Left ventricle myocardium superior (tissue), 1 donor: ENCODE measurements around the gene MELTF. TPM values are rescaled to one million over a fixed set of nuclear protein-coding genes. Genes with fewer than 3 reads are reported as not detected.

Experiments used
- ATAC-seq: fragments of 200-7000 bp; cut with Tn5 transposase; one replicate; pipeline ENCODE4 v1.9.1; 2020; ENCODE audit warnings: mild to moderate bottlenecking, moderate library complexity
- DNase-seq: peaks from one replicate; pipeline ENCODE4 v3.0.0-alpha.2; 2020
- intact Hi-C: fragments of 100-400 bp; cut with micrococcal nuclease; formaldehyde crosslinking; loops from one replicate; pipeline ENCODE4 v1.11.0; 2022
- total RNA-seq: library from RNA; stranded (reverse); fragmentation: NEBNext Ultra II Directional; extraction: Animal tissue kit (Norgen Biotek cat#: 25700); gene quantifications from one replicate; pipeline ENCODE4 v1.2.1, GENCODE V29; 2021
- donor health status: DM: no; HTN: yes; CAD: no; lungs with severe emphysema.

Gene MELTF
- total RNA-seq, 1 donor from 2014 or later = 3.6 TPM

- DNase-seq (no peak), ATAC-seq (no peak)
- intact Hi-C loops = no loop called here
Measured at GRCh38 chr3:196998966-196999760, 30.5 kb downstream of the MELTF start.

- intact Hi-C loops = no loop called here
- DNase-seq = no peak
- no peak for ATAC-seq
Measured at GRCh38 chr3:196997311-196997710, 32.3 kb downstream of the MELTF start.

GRCh38 chr3:196996454-196997265, 33.0 kb downstream of the MELTF start:
- ATAC-seq (no peak), DNase-seq (no peak)
- intact Hi-C loops = no loop called here

GRCh38 chr3:196995646-196996355, 33.8 kb downstream of the MELTF start:
- no peak for DNase-seq
- ATAC-seq = no peak
- intact Hi-C loops = no loop called here

GRCh38 chr3:196995027-196995426, 34.6 kb downstream of the MELTF start:
- intact Hi-C loops = no loop called here
- DNase-seq (no peak), ATAC-seq (no peak)

- ATAC-seq (no peak), DNase-seq (no peak)
- intact Hi-C loops = no loop called here
Measured at GRCh38 chr3:196994056-196994455, 35.6 kb downstream of the MELTF start.

GRCh38 chr3:196992461-196993065, 37.1 kb downstream of the MELTF start:
- DNase-seq (no peak), ATAC-seq (no peak)

GRCh38 chr3:196991581-196992460, 37.8 kb downstream of the MELTF start:
- intact Hi-C loops = no loop called here
- DNase-seq = no peak
- no peak for ATAC-seq

More at GRCh38 chr3:196992461-196993065, 37.1 kb downstream of the MELTF start:
- intact Hi-C loops = no loop called here

GRCh38 chr3:196990601-196991007, 39.0 kb downstream of the MELTF start:
- intact Hi-C loops = no loop called here
- no peak for DNase-seq

GRCh38 chr3:196989721-196990262, 39.8 kb downstream of the MELTF start:
- DNase-seq (no peak), ATAC-seq (peak; percentile 14)
- intact Hi-C loops = loop anchor here (10.0 kb wide), 1 partner anchor 195 kb away; no protein-coding TSS in a partner anchor

More at GRCh38 chr3:196990601-196991007, 39.0 kb downstream of the MELTF start:
- ATAC-seq = no peak

- intact Hi-C loops = loop anchor here (10.0 kb wide), 1 partner anchor 196 kb away; no protein-coding TSS in a partner anchor
- peak; percentile 74 for ATAC-seq
- no peak for DNase-seq
Measured at GRCh38 chr3:196988241-196989029, 41.2 kb downstream of the MELTF start.

GRCh38 chr3:196987022-196987421, 42.6 kb downstream of the MELTF start:
- ATAC-seq (no peak), DNase-seq (no peak)
- intact Hi-C loops = loop anchor here (10.0 kb wide), 1 partner anchor 198 kb away; no protein-coding TSS in a partner anchor

GRCh38 chr3:196985954-196986885, 43.4 kb downstream of the MELTF start:
- intact Hi-C loops = loop anchor here (10.0 kb wide), 1 partner anchor 199 kb away; no protein-coding TSS in a partner anchor
- no peak for ATAC-seq
- no peak for DNase-seq

- ATAC-seq (no peak), DNase-seq (no peak)
Measured at GRCh38 chr3:196985298-196985697, 44.3 kb downstream of the MELTF start.

GRCh38 chr3:196983186-196983585, 46.4 kb downstream of the MELTF start:
- intact Hi-C loops = loop anchor here (10.0 kb wide), 1 partner anchor 202 kb away; no protein-coding TSS in a partner anchor
- DNase-seq (no peak), ATAC-seq (no peak)

More at GRCh38 chr3:196985298-196985697, 44.3 kb downstream of the MELTF start:
- intact Hi-C loops = loop anchor here (10.0 kb wide), 1 partner anchor 200 kb away; no protein-coding TSS in a partner anchor

GRCh38 chr3:196981657-196982056, 48.0 kb downstream of the MELTF start:
- ATAC-seq (no peak), DNase-seq (no peak)
- intact Hi-C loops = loop anchor here (10.0 kb wide), 1 partner anchor 203 kb away; no protein-coding TSS in a partner anchor
